H9 (cell line): ENCODE measurements around the gene ANKS3. TPM values are rescaled to one million over a fixed set of nuclear protein-coding genes. Genes with fewer than 3 reads are reported as not detected.

ENCODE experiments used
- DNase-seq: peaks from one replicate; pipeline ENCODE4 v3.0.0-alpha.2; 2017
- H2AFZ ChIP-seq: one replicate; pipeline ENCODE4 v1.6.1; 2013; ENCODE audit warnings: mild to moderate bottlenecking, low read length, control low read depth, moderate library complexity
- H2AK5ac ChIP-seq: 2 replicates; pipeline ENCODE4 v1.6.1; 2013; ENCODE audit warnings: low read length, control low read depth, mixed read lengths; ENCODE audit not compliant: insufficient read length
- H2BK120ac ChIP-seq: one replicate; pipeline ENCODE4 v1.6.1; 2013; ENCODE audit warnings: low read depth, mild to moderate bottlenecking, low read length, control low read depth, inconsistent platforms; ENCODE audit not compliant: poor library complexity, severe bottlenecking
- H2BK12ac ChIP-seq: 2 replicates; pipeline ENCODE4 v1.6.1; 2013; ENCODE audit warnings: low read length, control low read depth, mixed read lengths, low read depth; ENCODE audit not compliant: insufficient read length
- H2BK15ac ChIP-seq: 2 replicates; pipeline ENCODE4 v1.6.1; 2013; ENCODE audit warnings: low read depth, low read length, control low read depth
- H2BK20ac ChIP-seq: one replicate; pipeline ENCODE4 v1.6.1; 2013; ENCODE audit warnings: low read depth, mild to moderate bottlenecking, low read length, control low read depth, inconsistent platforms; ENCODE audit not compliant: poor library complexity, severe bottlenecking
- H2BK5ac ChIP-seq: 2 replicates; pipeline ENCODE4 v1.6.1; 2013; ENCODE audit warnings: low read length, control low read depth, mixed read lengths; ENCODE audit not compliant: insufficient read length
- H3K14ac ChIP-seq: 2 replicates; pipeline ENCODE4 v1.6.1; 2013; ENCODE audit warnings: low read length, control low read depth; ENCODE audit not compliant: insufficient read depth
- H3K18ac ChIP-seq: 2 replicates; pipeline ENCODE4 v1.6.1; 2013; ENCODE audit warnings: low read depth, mild to moderate bottlenecking, mixed read lengths, low read length, control low read depth; ENCODE audit not compliant: insufficient read length
- H3K23ac ChIP-seq: 2 replicates; pipeline ENCODE4 v1.6.1; 2013; ENCODE audit warnings: low read length, control low read depth, mixed read lengths, low read depth; ENCODE audit not compliant: insufficient read length
- H3K23me2 ChIP-seq: 2 replicates; pipeline ENCODE4 v1.6.1; 2013; ENCODE audit warnings: low read depth, mild to moderate bottlenecking, mixed read lengths, low read length, control low read depth; ENCODE audit not compliant: insufficient read length, poor library complexity, severe bottlenecking
- H3K27ac ChIP-seq: 2 replicates; pipeline ENCODE4 v1.5.1; 2013; ENCODE audit warnings: low read length, control low read depth, mixed read lengths, low read depth; ENCODE audit not compliant: insufficient read length
- H3K27me3 ChIP-seq: 2 replicates; pipeline ENCODE4 v1.6.1; 2013; ENCODE audit warnings: low read length, control low read depth, inconsistent platforms; ENCODE audit not compliant: insufficient read depth
- H3K4ac ChIP-seq: 2 replicates; pipeline ENCODE4 v1.6.1; 2013; ENCODE audit warnings: low read depth, mild to moderate bottlenecking, control low read depth, inconsistent platforms, low read length, moderate library complexity
- H3K4me1 ChIP-seq: 2 replicates; pipeline ENCODE4 v1.6.1; 2013; ENCODE audit warnings: low read length, control low read depth, inconsistent platforms; ENCODE audit not compliant: insufficient read depth
- H3K4me2 ChIP-seq: 2 replicates; pipeline ENCODE4 v1.6.1; 2013; ENCODE audit warnings: low read length, control low read depth, mixed read lengths; ENCODE audit not compliant: insufficient read length, insufficient read depth
- H3K56ac ChIP-seq: 2 replicates; pipeline ENCODE4 v1.6.1; 2013; ENCODE audit warnings: low read depth, mild to moderate bottlenecking, mixed read lengths, low read length, control low read depth; ENCODE audit not compliant: insufficient read length
- H3K79me1 ChIP-seq: 2 replicates; pipeline ENCODE4 v1.6.1; 2013; ENCODE audit warnings: low read depth, mild to moderate bottlenecking, moderate library complexity, low read length, control low read depth, inconsistent platforms; ENCODE audit not compliant: insufficient read depth, poor library complexity, severe bottlenecking
- H3K79me2 ChIP-seq: 2 replicates; pipeline ENCODE4 v1.6.1; 2013; ENCODE audit warnings: low read length, control low read depth, inconsistent platforms; ENCODE audit not compliant: insufficient read depth
- H3K9ac ChIP-seq: 2 replicates; pipeline ENCODE4 v1.6.1; 2013; ENCODE audit warnings: low read length, control low read depth, mixed read lengths; ENCODE audit not compliant: insufficient read length; ENCODE audit errors: extremely low read depth
- H3K9me3 ChIP-seq: one replicate; pipeline ENCODE4 v1.6.1; 2013; ENCODE audit warnings: low read depth, low read length, inconsistent platforms; ENCODE audit not compliant: control insufficient read depth
- H3T11ph ChIP-seq: one replicate; pipeline ENCODE4 v1.6.1; 2013; ENCODE audit warnings: mild to moderate bottlenecking, low read length, control low read depth, inconsistent platforms
- H4K20me1 ChIP-seq: one replicate; pipeline ENCODE4 v1.6.1; 2013; ENCODE audit not compliant: control insufficient read depth, insufficient read length, insufficient read depth
- H4K5ac ChIP-seq: 2 replicates; pipeline ENCODE4 v1.6.1; 2013; ENCODE audit warnings: low read depth, mild to moderate bottlenecking, mixed read lengths, low read length, control low read depth; ENCODE audit not compliant: insufficient read length
- H4K8ac ChIP-seq: replicated peaks from 2 replicates; pipeline ENCODE4 v1.6.1; 2013; ENCODE audit warnings: low read length, control low read depth, mixed read lengths, low read depth; ENCODE audit not compliant: insufficient read length
- H4K91ac ChIP-seq: 2 replicates; pipeline ENCODE4 v1.6.1; 2013; ENCODE audit warnings: low read depth, mild to moderate bottlenecking, moderate library complexity, mixed read lengths, low read length, control low read depth; ENCODE audit not compliant: insufficient read length
- H3K27ac Mint-ChIP-seq, 3 experiments: 2 replicates in 2 of 3; 3 replicates in 1 of 3; pipeline ENCODE4 v1.8.0; 2020 to 2021; ENCODE audit warnings: mixed read lengths in 3 of 3, mild to moderate bottlenecking in 1 of 3, moderate library complexity in 1 of 3
- H3K27me3 Mint-ChIP-seq: 2 replicates; pipeline ENCODE4 v1.8.0; 2021; ENCODE audit warnings: low read depth, mild to moderate bottlenecking, moderate library complexity, mixed read lengths
- H3K36me3 Mint-ChIP-seq, 3 experiments: 2 replicates in 2 of 3; 3 replicates in 1 of 3; pipeline ENCODE4 v1.8.0; 2020 to 2021; ENCODE audit warnings: low read depth in 3 of 3, mixed read lengths in 3 of 3; ENCODE audit not compliant: insufficient read depth in 1 of 3
- H3K4me1 Mint-ChIP-seq, 2 experiments: 2 replicates each; pipeline ENCODE4 v1.8.0; 2020; ENCODE audit warnings: mixed read lengths in 2 of 2
- H3K4me3 Mint-ChIP-seq, 2 experiments: 2 replicates in 1 of 2; 3 replicates in 1 of 2; pipeline ENCODE4 v1.8.0; 2020 to 2021; ENCODE audit warnings: mild to moderate bottlenecking in 2 of 2, mixed read lengths in 2 of 2, moderate library complexity in 1 of 2
- H3K9me3 Mint-ChIP-seq, 2 experiments: 2 replicates in 1 of 2; 3 replicates in 1 of 2; pipeline ENCODE4 v1.8.0; 2020; ENCODE audit warnings: mild to moderate bottlenecking in 2 of 2, mixed read lengths in 2 of 2, moderate library complexity in 1 of 2
- CTCF ChIP-seq: fragments of 200-600 bp; sonication (generic); conservative IDR thresholded peaks from 3 replicates; pipeline ENCODE4 v1.8.0; 2021; ENCODE audit warnings: antibody characterized with exemption, mild to moderate bottlenecking
- WGBS: extraction: QIAGEN DNeasy Blood & Tissue Kit; methylation state at CpG from one replicate; pipeline ENCODE4 v1.1.7; 2013; ENCODE audit warnings: missing lambda C conversion rate, low lambda C conversion rate, mixed read lengths; ENCODE audit not compliant: insufficient read length; ENCODE audit errors: extremely low coverage; 5-methylcytosine and 5-hydroxymethylcytosine counted together
- total RNA-seq: library from RNA; stranded (reverse); gene quantifications from 2 replicates; pipeline ENCODE4 v1.2.1, GENCODE V29; 2021

Gene ANKS3
- total RNA-seq, 1 experiment from 2014 or later: 32.0 TPM

- H3K18ac ChIP-seq: no peak overlapping the region
- no peak overlapping the region for H3K14ac ChIP-seq
- Mint-ChIP-seq H3K27me3 (no peaks in the 10 kb centered on the region), H3K4me1 (peaks cover 2 to 8% of the 10 kb centered on the region in 2 experiments; a peak in 3 of 4 replicates), H3K9me3 (no peaks in the 10 kb centered on the region), H3K36me3 (peaks cover 2 to 30% (median 6%) of the 10 kb centered on the region in 3 experiments; a peak in 5 of 7 replicates), H3K27ac (no peak overlapping the region), H3K4me3 (no peak overlapping the region)
- H3K9ac ChIP-seq: no peak overlapping the region
- H2BK20ac ChIP-seq: no peak overlapping the region
- H3K23me2 ChIP-seq: no peaks in the 10 kb centered on the region
- DNase-seq: no peak
- no CpG with 5 or more reads among the region's 6 CpGs for WGBS
- no peak overlapping the region for H3K23ac ChIP-seq
- TF ChIP-seq CTCF: no peak
- H3K4me2 ChIP-seq: no peak overlapping the region
- H3K4me1 ChIP-seq: no peaks in the 10 kb centered on the region; the same call in 1 of the 2 replicates
- H3K79me2 ChIP-seq: no peaks in the 10 kb centered on the region
- no peak overlapping the region for H2BK120ac ChIP-seq
- H2AK5ac ChIP-seq: no peak overlapping the region
- no peaks in the 10 kb centered on the region for H3K9me3 ChIP-seq
- H4K5ac ChIP-seq: no peak overlapping the region
- no peak overlapping the region for H2BK5ac ChIP-seq
- no peak overlapping the region for H4K8ac ChIP-seq
- H2BK12ac ChIP-seq: no peak overlapping the region
- H3K4ac ChIP-seq: no peak overlapping the region
- H4K20me1 ChIP-seq: no peaks in the 10 kb centered on the region
- no peaks in the 10 kb centered on the region for H3K79me1 ChIP-seq
- H3K27me3 ChIP-seq: no peaks in the 10 kb centered on the region
- H2AFZ ChIP-seq: no peak overlapping the region
- no peak overlapping the region for H3T11ph ChIP-seq
- no peak overlapping the region for H4K91ac ChIP-seq
- no peak overlapping the region for H3K56ac ChIP-seq
- no peak overlapping the region for H3K27ac ChIP-seq
- H2BK15ac ChIP-seq: no peak overlapping the region
Observed at GRCh38 chr16:4678596-4678995, 55.5 kb downstream of the ANKS3 start.
